Uterus (tissue), 4 donors: ENCODE data around the gene CES4A. TPM values are rescaled to one million over a fixed set of nuclear protein-coding genes. Genes with fewer than 3 reads are reported as not detected.
"Not testable (repeated sequence)": the region's sequence is repeated elsewhere in the genome, so short reads cannot be mapped to it uniquely, and the experiment has no call there.

Experiments
- DNase-seq, 2 donors: peaks; one replicate each; pipeline ENCODE4 v3.0.0-alpha.2; 2019 to 2020
- H3K27ac ChIP-seq, 2 donors: fragments of 200-600 bp; sonication (generic); 1 replicate in 1 of 2; 2 replicates in 1 of 2; pipeline ENCODE4 v1.5.1; 2016 to 2018
- H3K27me3 ChIP-seq, 2 donors: fragments of 200-600 bp; sonication (generic); one replicate each; pipeline ENCODE4 v1.5.1; 2018 to 2019; ENCODE audit warnings: control low read depth in 1 of 2
- H3K36me3 ChIP-seq, 2 donors: fragments of 200-600 bp; sonication (generic); one replicate each; pipeline ENCODE4 v1.5.1; 2019; ENCODE audit warnings: control low read depth in 1 of 2
- H3K4me1 ChIP-seq, 2 donors: fragments of 200-600 bp; sonication (generic); one replicate each; pipeline ENCODE4 v1.5.1; 2018 to 2019; ENCODE audit warnings: control low read depth in 1 of 2
- H3K4me3 ChIP-seq, 2 donors: fragments of 200-600 bp; sonication (generic); 1 replicate in 1 of 2; 2 replicates in 1 of 2; pipeline ENCODE4 v1.5.1; 2018 to 2019; ENCODE audit warnings: mild to moderate bottlenecking in 1 of 2
- H3K9me3 ChIP-seq, 2 donors: fragments of 200-600 bp; sonication (generic); one replicate each; pipeline ENCODE4 v1.5.1; 2019; ENCODE audit warnings: control low read depth in 1 of 2
- CTCF ChIP-seq, 4 experiments: fragments of 200-600 bp in 2 of 4; fragments of 450-650 bp in 2 of 4; sonication (generic) in 2 of 4; IDR thresholded peaks; one replicate each; pipeline ENCODE4 v1.5.1; 2016 to 2019; ENCODE audit warnings: antibody characterized with exemption in 4 of 4, mild to moderate bottlenecking in 2 of 4, moderate library complexity in 1 of 4
- POLR2A ChIP-seq, 2 donors: fragments of 450-650 bp; IDR thresholded peaks; one replicate each; pipeline ENCODE4 v1.6.1; 2016; ENCODE audit warnings: antibody characterized with exemption in 2 of 2, mild to moderate bottlenecking in 1 of 2, moderate library complexity in 1 of 2
- intact Hi-C: fragments of 100-400 bp; cut with DNase I; formaldehyde crosslinking; loops from one replicate; pipeline ENCODE4 v1.15.1; 2023; ENCODE audit warnings: low total_unique reads
- total RNA-seq, 4 donors: library from RNA; depleted of rRNA in 3 of 4; stranded (reverse); fragments of >200 nt in 3 of 4; gene quantifications; one replicate each; pipeline versions ENCODE4 v1.1.0 to v1.2.4, GENCODE V29; 2014 to 2023
- donor health status: DM: yes; HTN: yes; CAD: no.

The CES4A gene
- total RNA-seq, 4 donors from 2014 or later: 0.29 to 9.6 (median 5.4) TPM

GRCh38 chr16:66983033-66983432, 5.4 kb upstream of the CES4A start:
- no peaks in the 10 kb centered on the region for H3K9me3 ChIP-seq
- H3K36me3 ChIP-seq: no peaks in the 10 kb centered on the region
- DNase-seq: no peak
- H3K4me3 ChIP-seq: no peak overlapping the region
- no peak overlapping the region for H3K27ac ChIP-seq
- TF ChIP-seq CTCF (IDR thresholded peaks at IDR 0.05): no peak
- no peak for TF ChIP-seq POLR2A (IDR thresholded peaks at IDR 0.05)
- H3K4me1 ChIP-seq: no peaks in the 10 kb centered on the region
- intact Hi-C loops: no loop called here
- no peaks in the 10 kb centered on the region for H3K27me3 ChIP-seq

- Histone ChIP-seq H3K36me3 (no peaks in the 10 kb centered on the region), H3K4me3 (no peak overlapping the region), H3K27ac (no peak overlapping the region), H3K9me3 (no peaks in the 10 kb centered on the region), H3K4me1 (no peaks in the 10 kb centered on the region), H3K27me3 (no peaks in the 10 kb centered on the region)
- DNase-seq: no peak
- intact Hi-C loops: no loop called here
- TF ChIP-seq POLR2A (IDR thresholded peaks at IDR 0.05) (no peak), CTCF (IDR thresholded peaks at IDR 0.05) (no peak)
These were observed 3.5 kb upstream of the CES4A start for GRCh38 chr16:66984892-66985311.

GRCh38 chr16:66986559-66986958, 1.8 kb upstream of the CES4A start:
- Histone ChIP-seq H3K4me1 (no peaks in the 10 kb centered on the region), H3K27ac (no peak overlapping the region), H3K4me3 (no peak overlapping the region), H3K9me3 (no peaks in the 10 kb centered on the region), H3K36me3 (no peaks in the 10 kb centered on the region), H3K27me3 (no peaks in the 10 kb centered on the region)
- TF ChIP-seq POLR2A (IDR thresholded peaks at IDR 0.05) (no peak), CTCF (IDR thresholded peaks at IDR 0.05) (no peak)
- DNase-seq: no peak
- intact Hi-C loops: no loop called here

GRCh38 chr16:66991545-66992077, 3.2 kb downstream of the CES4A start:
- H3K4me3 ChIP-seq: no peak overlapping the region
- no peaks in the 10 kb centered on the region for H3K36me3 ChIP-seq
- intact Hi-C loops: no loop called here
- H3K9me3 ChIP-seq: no peaks in the 10 kb centered on the region
- H3K27me3 ChIP-seq: no peaks in the 10 kb centered on the region
- H3K27ac ChIP-seq: no peak overlapping the region
- DNase-seq: no peak
- H3K4me1 ChIP-seq: no peaks in the 10 kb centered on the region
- no peak for TF ChIP-seq POLR2A (IDR thresholded peaks at IDR 0.05)
- TF ChIP-seq CTCF (IDR thresholded peaks at IDR 0.05): no peak

GRCh38 chr16:66993558-66993957, 5.2 kb downstream of the CES4A start:
- DNase-seq, H3K36me3 ChIP-seq, H3K27ac ChIP-seq, H3K9me3 ChIP-seq, intact Hi-C loops, H3K27me3 ChIP-seq, H3K4me1 ChIP-seq, H3K4me3 ChIP-seq: not testable (repeated sequence)
